ENCODE results near the gene ZNF169.
"Not testable (repeated sequence)": the region's sequence is repeated elsewhere in the genome, so short reads cannot be mapped to it uniquely, and the experiment has no call there.

The ZNF169 gene

DNA sequence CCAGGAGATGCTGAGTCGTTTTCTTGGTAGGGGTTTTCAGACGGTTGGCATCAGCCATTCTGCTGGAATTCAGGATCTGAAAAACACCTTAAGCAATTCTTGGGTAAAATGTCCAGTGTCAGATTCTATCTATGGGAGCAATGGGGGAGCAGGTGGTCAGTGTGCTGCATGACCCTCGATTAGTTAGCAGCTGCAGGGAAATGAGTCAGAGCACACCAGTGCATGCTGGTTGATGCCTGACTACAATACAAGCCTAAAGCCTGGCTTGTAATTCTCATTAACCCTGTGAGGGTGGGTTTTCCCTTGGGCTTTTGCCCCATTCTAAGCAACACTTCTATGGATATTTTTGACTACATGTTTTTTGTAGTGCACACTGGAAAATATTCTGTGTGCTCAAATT, 89.7 kb downstream of the ZNF169 start:
- DNase-seq (ENCODE audit: low spot score): not testable (repeated sequence)
